Stimulated activated CD8-positive, alpha-beta memory T cell treated with anti-CD3 and anti-CD28 coated beads, Interleukin-7, amount 100 ng/mL, for 24 hours (primary cell): ENCODE data around the gene ADRB2.

ENCODE experiments used
- DNase-seq: peaks from one replicate; pipeline ENCODE4 v3.0.0-alpha.2; 2020; ENCODE audit warnings: low read depth

The ADRB2 gene

DNA sequence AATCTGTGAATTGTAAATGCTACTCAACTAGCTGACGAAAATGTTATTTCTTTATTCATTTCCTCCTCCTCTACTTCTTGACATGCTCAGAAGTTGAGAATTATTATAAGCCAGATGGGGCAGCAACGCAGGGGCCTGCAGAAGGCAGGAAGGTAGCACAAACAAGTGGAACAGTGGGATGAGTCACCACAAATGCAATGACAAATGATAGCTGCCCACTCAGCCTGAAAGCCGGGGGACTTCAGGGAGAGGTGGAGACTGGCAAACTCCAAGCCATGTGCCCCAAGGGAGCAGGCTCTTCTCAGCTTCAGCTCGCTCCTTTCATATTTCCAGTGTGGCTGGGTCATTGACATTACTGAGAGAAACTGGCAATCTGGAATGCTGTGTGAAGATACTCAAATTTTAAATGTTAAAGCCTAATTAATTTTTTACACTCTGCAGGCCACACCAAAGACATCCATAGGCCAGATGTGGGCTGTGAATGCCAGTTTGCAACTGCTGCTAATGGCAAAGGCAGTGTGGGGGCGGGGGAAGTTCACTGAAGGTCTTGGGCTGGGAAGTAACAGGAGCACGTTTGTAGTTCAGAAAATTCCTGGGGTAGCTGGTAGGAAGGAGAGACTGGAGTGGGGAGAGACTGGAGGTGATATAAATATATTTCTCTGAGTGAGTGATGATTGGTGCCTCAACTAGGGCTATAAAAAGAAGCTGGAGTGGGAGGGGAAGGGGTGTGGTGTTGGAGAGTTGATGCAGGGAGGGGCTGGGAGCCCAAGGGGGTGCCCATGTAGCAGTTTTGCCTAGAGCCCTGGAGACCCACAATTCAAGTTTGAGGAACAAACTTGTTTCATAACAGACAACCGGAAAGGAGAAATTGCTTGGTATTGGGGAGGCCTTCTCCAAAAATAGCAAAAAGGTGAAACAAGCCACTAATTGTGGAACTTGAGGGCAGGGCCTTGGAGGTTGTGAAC is 20.8 kb upstream of the ADRB2 start:
- no peak for DNase-seq

DNA sequence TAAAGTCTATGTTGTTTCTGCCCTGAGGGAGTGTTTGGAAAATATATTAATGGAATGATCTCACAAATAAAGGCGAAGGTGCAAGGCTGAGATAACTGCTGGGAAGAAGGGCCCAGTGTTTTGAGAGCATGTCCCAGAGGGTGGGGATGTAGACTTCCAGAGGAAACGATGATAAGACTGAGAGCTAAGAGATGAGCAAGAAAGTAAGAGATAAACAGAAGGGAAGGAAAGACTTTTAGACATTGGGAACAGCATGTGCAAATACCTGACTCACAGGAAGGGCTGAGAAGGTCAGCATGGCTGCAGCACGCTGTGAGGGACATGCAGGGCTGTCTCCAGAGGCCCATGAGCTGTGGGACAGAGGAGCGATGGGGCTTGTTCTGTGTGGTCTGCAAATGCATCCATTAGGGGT is 19.9 kb upstream of the ADRB2 start:
- DNase-seq: no peak

GRCh38 chr5:148807851-148808250 is 18.6 kb upstream of the ADRB2 start:
- no peak for DNase-seq

DNA sequence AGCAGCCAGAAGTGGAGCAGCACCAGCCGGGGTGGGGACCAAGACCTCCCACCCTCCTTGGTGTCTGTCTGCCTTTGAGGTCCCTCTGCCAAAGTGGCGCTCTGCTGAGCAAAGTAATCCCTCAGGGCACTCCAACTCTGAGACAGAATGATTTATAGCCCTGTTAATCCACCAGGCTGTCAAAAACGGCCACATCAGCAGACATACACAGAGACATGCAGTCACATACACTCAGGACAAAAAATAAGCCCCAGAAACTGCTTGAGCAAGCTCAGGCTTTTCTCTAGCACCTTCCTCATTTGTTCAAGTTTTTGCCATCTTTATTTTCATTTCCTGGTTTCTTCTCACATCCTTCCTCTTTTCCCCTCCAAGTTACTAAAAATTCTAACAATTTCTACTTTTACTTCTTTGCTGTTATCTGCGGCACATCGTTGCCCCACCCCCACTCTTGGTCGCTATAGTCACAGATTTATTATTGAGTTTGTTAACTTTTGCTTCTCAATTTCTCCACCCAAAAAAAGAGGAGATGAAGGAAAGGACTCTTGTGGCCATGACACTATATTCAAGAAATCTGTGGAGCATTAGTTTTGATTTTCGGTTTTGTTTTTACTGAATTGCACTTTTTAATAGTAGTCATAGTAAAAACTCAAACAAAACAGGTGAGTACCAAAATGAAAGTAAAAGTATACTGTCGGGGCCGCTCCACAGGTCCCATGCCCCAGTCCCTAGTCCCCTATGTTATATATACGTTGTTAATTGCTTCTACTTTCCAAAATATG is 17.4 kb upstream of the ADRB2 start:
- no peak for DNase-seq

DNA sequence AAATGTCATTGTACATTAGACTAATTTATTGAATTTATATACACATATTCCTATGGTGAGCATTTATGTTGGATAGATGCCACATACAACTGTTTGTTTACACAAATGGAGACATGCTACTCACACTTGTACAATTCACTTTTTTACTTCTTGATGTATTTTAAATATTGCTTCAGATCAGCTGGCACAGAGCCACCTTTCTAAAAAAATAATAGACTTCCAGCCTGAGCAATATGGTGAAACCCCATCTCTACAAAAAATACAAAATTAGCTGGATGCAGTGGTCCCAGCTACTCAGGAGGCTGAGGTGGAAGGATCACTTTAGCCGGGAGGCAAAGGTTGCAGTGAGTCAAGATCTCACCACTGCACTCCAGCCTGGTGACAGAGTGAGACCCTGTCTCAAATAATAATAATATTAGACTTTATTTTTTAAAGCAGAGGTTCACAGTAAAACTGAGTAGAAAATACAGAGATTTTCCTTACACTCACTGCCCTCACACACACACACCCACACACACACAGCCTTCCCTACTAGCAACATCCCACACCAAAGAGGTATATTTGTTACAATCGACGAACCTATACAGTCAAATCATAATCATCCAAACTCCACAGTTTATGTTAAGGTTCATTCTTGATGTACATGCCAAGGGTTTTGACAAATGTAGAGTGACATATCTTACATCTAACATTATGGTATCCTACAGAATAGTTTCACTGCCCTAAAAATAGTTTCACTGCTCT is 16.5 kb upstream of the ADRB2 start:
- DNase-seq: no peak

DNA sequence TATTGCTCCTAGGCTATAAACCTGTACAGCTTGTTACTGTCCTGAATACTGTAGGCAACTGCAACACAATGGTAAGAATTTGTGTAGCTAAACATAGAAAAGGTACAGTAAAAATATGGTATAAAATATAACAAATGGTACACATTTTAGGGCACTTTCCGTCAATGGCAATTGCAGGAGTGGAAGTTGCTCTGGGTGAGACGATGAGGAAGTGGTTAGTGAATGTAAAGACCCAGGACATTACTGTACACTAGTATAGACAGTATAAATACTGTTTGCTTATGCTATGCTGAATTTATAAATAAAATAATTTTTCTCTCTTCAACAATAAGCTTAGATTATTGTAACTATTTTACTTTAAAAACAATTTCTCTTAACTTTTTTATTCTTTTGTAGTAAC is 15.6 kb upstream of the ADRB2 start:
- DNase-seq: no peak

DNA sequence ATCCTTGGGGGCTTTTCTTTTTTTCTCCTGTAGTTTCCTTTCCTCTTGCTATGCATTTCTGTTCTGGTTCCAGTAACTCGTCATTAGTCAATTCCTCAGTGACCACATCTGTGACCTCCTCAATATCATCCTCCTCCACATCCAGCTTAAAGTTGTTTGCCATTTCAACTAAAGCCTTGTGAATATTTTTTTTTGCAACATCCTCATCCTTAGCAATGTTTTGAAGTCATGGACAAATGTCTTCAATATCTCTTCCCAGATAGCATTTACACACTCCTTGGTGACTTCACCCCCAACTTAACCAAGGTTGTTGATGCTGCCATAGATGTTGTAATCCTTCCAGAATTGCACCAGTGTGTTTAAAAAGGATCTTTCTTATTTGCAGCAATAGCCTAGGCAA is 14.7 kb upstream of the ADRB2 start:
- no peak for DNase-seq

- no peak for DNase-seq
Observed at GRCh38 chr5:148815086-148815485, 11.3 kb upstream of the ADRB2 start.

- no peak for DNase-seq
Observed at GRCh38 chr5:148815578-148815977, 10.8 kb upstream of the ADRB2 start.

GRCh38 chr5:148816357-148816756 is 10.1 kb upstream of the ADRB2 start:
- no peak for DNase-seq

DNA sequence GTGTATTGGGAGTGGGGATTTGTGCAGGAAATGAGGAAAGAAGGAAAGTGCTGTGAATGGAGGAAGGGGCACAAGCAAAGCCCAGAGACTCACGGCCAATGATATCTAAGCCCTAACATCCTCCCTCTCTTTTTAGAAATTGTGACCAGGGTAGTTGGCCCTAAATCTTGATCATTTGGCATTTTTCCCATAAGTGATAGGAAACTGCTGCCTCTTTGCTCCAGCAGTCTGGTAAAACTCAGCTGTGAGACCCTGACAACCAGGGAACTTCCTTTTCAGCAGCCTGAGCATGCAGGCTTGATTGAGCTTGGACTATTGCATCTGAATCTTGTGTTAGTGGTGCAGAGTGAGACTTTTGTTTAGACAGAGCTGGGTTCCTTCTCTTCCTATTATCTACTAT is 9.6 kb upstream of the ADRB2 start:
- DNase-seq: no peak

DNA sequence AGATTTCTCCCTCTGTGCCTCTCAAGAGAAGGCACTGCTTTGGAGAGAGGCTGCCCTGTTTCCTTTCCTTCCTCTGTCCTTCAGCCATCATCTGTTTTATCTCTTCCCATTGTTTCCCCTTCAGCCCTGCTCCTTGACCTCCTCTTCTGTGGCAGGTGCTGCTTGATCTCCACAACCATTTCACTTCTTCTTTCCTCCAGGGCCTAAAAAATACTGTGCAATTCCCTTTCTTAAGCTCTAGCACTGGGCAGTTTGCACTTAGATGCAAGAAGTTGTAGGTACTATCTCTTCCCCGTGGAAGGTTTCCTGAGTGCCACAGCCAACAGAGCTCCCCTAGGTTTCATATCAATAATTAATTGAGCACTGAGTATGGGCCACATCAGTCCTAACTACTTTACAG is 8.8 kb upstream of the ADRB2 start:
- no peak for DNase-seq

- no peak for DNase-seq
Observed at GRCh38 chr5:148820461-148821395, 5.7 kb upstream of the ADRB2 start.

DNA sequence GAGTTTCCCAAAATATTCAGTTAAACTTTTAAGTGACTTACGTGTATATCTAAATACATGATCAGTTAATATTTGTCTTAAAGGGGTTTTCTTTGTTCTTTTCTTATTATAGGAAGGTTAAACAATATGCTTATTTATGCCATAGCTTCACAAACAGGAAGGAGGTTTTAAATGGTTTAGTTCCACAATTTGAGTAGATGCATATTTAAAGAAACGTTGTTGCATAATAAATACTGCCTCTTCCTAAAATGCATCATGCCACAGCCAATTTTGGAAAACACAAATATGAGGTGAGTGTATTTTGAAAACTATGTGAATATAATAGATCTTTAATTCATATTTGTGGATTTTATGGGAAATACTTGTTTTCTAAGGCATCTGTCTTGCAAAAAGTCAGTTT is 2.5 kb upstream of the ADRB2 start:
- DNase-seq: no peak

DNA sequence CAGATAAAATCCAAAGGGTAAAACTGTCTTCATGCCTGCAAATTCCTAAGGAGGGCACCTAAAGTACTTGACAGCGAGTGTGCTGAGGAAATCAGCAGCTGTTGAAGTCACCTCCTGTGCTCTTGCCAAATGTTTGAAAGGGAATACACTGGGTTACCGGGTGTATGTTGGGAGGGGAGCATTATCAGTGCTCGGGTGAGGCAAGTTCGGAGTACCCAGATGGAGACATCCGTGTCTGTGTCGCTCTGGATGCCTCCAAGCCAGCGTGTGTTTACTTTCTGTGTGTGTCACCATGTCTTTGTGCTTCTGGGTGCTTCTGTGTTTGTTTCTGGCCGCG is 727 bp upstream of the ADRB2 start:
- no peak for DNase-seq

- DNase-seq: no peak
Observed at GRCh38 chr5:148826739-148827070, 294 bp downstream of the ADRB2 start.

GRCh38 chr5:148827723-148828122 is 1.3 kb downstream of the ADRB2 start:
- DNase-seq: no peak

DNA sequence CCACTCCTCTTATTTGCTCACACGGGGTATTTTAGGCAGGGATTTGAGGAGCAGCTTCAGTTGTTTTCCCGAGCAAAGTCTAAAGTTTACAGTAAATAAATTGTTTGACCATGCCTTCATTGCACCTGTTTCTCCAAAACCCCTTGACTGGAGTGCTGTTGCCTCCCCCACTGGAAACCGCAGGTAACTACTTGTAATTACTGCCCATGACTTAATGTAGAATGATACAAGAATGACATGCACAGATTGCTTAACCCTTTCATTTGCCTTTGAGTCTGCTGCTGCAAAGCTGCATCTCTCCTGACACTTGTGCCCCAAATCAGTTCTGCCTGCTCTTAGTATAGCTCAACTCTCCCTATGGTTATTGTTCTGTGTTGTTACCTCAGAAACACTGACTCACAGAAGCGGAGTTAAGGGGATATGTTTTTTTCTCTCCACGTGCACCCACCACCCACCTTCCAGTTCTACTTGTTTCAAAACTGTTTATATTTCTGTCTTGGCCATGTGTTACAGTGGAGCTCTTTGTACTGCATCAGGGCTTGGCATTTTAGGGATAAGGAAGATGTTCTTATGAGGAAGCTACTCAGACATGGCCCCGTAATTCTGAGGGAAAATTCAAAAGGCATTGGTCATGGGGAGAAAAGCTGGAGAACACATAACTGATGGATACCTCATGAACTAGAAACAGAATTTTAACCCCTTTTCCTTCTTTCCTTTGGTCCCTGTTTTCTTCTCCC is 2.3 kb downstream of the ADRB2 start:
- DNase-seq: no peak

GRCh38 chr5:148829248-148829594 is 2.8 kb downstream of the ADRB2 start:
- no peak for DNase-seq

GRCh38 chr5:148829734-148830133 is 3.3 kb downstream of the ADRB2 start:
- no peak for DNase-seq

GRCh38 chr5:148830211-148830610 is 3.8 kb downstream of the ADRB2 start:
- no peak for DNase-seq
